Suprapubic skin (tissue), 4 donors: ENCODE measurements around the gene NHSL2. TPM values are rescaled to one million over a fixed set of nuclear protein-coding genes. Genes with fewer than 3 reads are reported as not detected.

Source experiments
- DNase-seq, 2 donors: peaks; one replicate each; pipeline ENCODE4 v3.0.0-alpha.2; 2019; ENCODE audit warnings: low spot score in 2 of 2
- H3K27ac ChIP-seq: fragments of 200-600 bp; sonication (generic); one replicate; pipeline ENCODE4 v1.5.1; 2019
- H3K27me3 ChIP-seq: fragments of 200-600 bp; sonication (generic); one replicate; pipeline ENCODE4 v1.5.1; 2019
- H3K36me3 ChIP-seq: fragments of 200-600 bp; sonication (generic); one replicate; pipeline ENCODE4 v1.5.1; 2019
- H3K4me1 ChIP-seq: fragments of 200-600 bp; sonication (generic); one replicate; pipeline ENCODE4 v1.5.1; 2019
- H3K4me3 ChIP-seq: fragments of 200-600 bp; sonication (generic); one replicate; pipeline ENCODE4 v1.5.1; 2019; ENCODE audit warnings: mild to moderate bottlenecking
- H3K9me3 ChIP-seq: fragments of 200-600 bp; sonication (generic); one replicate; pipeline ENCODE4 v1.5.1; 2019
- CTCF ChIP-seq, 2 donors: fragments of 200-600 bp in 1 of 2; fragments of 450-650 bp in 1 of 2; sonication (generic) in 1 of 2; IDR thresholded peaks; one replicate each; pipeline ENCODE4 v1.5.1; 2016 to 2019; ENCODE audit warnings: antibody characterized with exemption in 2 of 2, mild to moderate bottlenecking in 1 of 2, moderate library complexity in 1 of 2
- EP300 ChIP-seq: sonication (generic); formaldehyde crosslinking; IDR thresholded peaks from one replicate; pipeline ENCODE4 v1.6.1; 2017; ENCODE audit warnings: antibody characterized with exemption
- POLR2A ChIP-seq, 2 donors: fragments of 450-650 bp; IDR thresholded peaks; one replicate each; pipeline ENCODE4 v1.6.1; 2017; ENCODE audit warnings: antibody characterized with exemption in 2 of 2, mild to moderate bottlenecking in 2 of 2, moderate library complexity in 2 of 2
- POLR2AphosphoS5 ChIP-seq, 3 donors: sonication (generic); formaldehyde crosslinking; IDR thresholded peaks; one replicate each; pipeline ENCODE4 v1.6.1; 2017; ENCODE audit warnings: antibody characterized with exemption in 3 of 3
- WGBS: methylation state at CpG from one replicate; pipeline ENCODE4 v1.1.5; 2018; 5-methylcytosine and 5-hydroxymethylcytosine counted together
- total RNA-seq, 4 donors: library from RNA; depleted of rRNA; stranded (reverse); fragments of >200 nt; gene quantifications; one replicate each; pipeline ENCODE4 v1.1.0, GENCODE V29; 2016

NHSL2 gene
- total RNA-seq, 4 donors from 2014 or later = 2.0 to 4.7 (median 3.0) TPM

GRCh38 chrX:72201836-72202536 is 291.3 kb downstream of the NHSL2 start:
- Histone ChIP-seq H3K4me3 (no peak overlapping the region), H3K9me3 (no peaks in the 10 kb centered on the region), H3K27ac (no peak overlapping the region), H3K36me3 (peaks cover 16% of the 10 kb centered on the region), H3K4me1 (no peaks in the 10 kb centered on the region), H3K27me3 (no peaks in the 10 kb centered on the region)
- TF ChIP-seq POLR2A (IDR thresholded peaks at IDR 0.05) (no peak), CTCF (IDR thresholded peaks at IDR 0.05) (no peak), EP300 (no peak), POLR2AphosphoS5 (IDR thresholded peaks at IDR 0.05) (no peak)
- DNase-seq = no peak
- WGBS = 81% methylated on average over 7 of the region's 7 CpGs

Other genes starting within 250 kb of the NHSL2 start
- gene CXorf49, start 192.6 kb upstream of the NHSL2 start, total RNA-seq = not detected
- gene CXorf49B, start 147.5 kb upstream of the NHSL2 start, total RNA-seq = not detected
- 1 to 10 TPM; 1.2 to 2.4 (median 1.3) TPM for gene RTL5, start 221.1 kb downstream of the NHSL2 start, total RNA-seq